Esophagus squamous epithelium (tissue), 4 donors: Measurements from ENCODE around the gene CDKAL1.

ENCODE experiments used
- CTCF ChIP-seq, 6 experiments: fragments of 450-650 bp in 4 of 6; fragments of 200-600 bp in 2 of 6; sonication (generic) in 2 of 6; IDR thresholded peaks; one replicate each; pipeline ENCODE4 v1.5.1; 2016 to 2019; ENCODE audit warnings: antibody characterized with exemption in 6 of 6, mild to moderate bottlenecking in 4 of 6, moderate library complexity in 4 of 6
- POLR2A ChIP-seq, 4 donors: fragments of 450-650 bp; IDR thresholded peaks; one replicate each; pipeline ENCODE4 v1.6.1; 2017; ENCODE audit warnings: antibody characterized with exemption in 4 of 4, mild to moderate bottlenecking in 4 of 4, moderate library complexity in 3 of 4

- TF ChIP-seq CTCF (IDR thresholded peaks at IDR 0.05) (no peak), POLR2A (IDR thresholded peaks at IDR 0.05) (no peak)
These were observed 74.1 kb downstream of the CDKAL1 start for GRCh38 chr6:20608356-20608755.
